ENCODE data around the gene A2M. TPM values are rescaled to one million over a fixed set of nuclear protein-coding genes. Genes with fewer than 3 reads are reported as not detected.

A2M gene
- total RNA-seq, 1 donor from 2014 or later = 124 TPM

- no peak for DNase-seq (ENCODE audit: low spot score)
Measured at GRCh38 chr12:9122091-9122609, 6.4 kb upstream of the A2M start.

GRCh38 chr12:9120487-9121184 lies 4.9 kb upstream of the A2M start:
- no peak for DNase-seq (ENCODE audit: low spot score)

DNA sequence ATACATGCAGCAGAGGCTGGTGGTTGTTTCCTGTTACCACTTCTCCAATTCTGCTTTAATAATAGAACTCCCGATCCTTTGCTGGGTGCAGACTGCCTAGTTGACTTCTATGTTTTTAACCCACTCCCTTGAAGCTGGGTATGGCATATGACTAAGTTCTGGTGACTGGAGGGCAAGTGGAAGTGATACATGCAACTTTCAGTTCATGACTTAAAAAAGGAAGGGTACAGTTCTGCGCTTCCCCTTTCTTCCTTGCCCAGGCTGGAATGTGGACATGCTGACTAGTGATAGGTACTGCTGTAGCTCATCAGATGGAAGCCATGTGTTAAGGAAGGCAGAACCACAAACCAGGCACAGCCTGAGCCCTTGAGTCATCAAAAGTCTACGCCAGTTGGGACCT lies 2.4 kb upstream of the A2M start:
- peak; percentile 57 for DNase-seq (ENCODE audit: low spot score)

DNA sequence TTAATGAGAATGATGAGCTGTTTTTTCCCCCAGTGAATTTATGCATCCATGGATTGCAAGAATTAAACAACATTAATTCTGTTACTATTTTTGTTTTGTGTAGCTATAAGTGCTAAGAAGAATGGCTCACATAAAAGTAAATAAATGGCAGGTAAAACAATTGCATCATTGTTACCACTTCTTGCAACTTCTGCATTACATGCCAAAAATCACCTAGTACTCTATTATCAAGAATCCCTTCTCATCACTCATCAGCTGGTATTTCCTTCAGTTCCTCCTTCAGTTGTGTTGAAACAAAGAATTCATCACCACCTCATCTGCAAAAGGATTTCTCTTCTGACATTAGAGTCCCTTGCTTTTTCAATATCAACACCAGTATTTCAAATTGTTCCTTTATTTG lies 773 bp downstream of the A2M start:
- no peak for DNase-seq (ENCODE audit: low spot score)

DNA sequence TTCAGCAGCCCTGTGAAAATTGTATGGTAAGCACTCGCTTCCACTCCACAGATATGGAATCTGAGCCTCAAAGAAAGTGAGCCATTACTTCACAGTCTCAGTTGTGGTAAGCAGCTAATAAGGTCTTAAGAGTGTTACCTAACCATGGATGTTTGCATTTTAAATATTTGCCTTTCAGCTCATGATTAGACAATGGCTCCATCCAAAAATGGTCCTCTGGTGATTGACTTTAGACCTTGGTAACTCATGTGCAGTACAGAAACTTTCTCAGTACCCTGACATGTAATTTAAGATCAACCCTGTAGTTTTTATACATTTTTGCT lies 1.8 kb downstream of the A2M start:
- no peak for DNase-seq (ENCODE audit: low spot score)

DNA sequence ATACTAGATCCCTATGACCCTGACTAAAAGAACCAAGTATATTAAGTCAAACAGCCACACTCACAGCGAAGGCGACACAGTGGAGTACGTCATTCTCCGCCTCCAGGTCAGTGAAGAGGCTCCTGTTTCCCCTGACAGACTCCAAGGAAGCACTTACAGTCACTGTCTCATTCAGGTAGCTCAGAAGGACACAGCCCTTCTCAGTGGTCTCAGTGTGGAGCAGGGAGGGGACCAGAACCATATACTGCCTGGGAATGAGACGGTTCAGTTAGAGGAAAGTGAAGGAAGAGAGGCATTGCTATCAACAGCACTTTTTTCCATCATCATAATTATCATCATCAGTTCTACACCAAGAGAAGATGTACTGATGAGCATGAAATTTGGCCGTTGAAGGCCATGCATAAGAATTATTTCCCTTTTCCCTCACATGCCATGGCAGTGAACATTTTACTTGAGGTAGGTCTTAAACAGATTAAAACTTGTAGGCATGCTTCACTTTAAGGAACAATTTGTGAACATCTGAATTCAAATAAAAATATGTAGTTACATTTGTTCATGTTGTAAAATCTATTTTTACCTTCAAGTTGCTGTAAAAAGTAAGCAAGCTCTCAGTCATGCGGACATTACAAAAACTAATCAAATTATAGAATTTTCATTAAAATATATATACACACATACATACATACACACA lies 2.3 kb downstream of the A2M start:
- no peak for DNase-seq (ENCODE audit: low spot score)

- DNase-seq (ENCODE audit: low spot score) = no peak
Measured at GRCh38 chr12:9112076-9112853, 3.5 kb downstream of the A2M start.

DNA sequence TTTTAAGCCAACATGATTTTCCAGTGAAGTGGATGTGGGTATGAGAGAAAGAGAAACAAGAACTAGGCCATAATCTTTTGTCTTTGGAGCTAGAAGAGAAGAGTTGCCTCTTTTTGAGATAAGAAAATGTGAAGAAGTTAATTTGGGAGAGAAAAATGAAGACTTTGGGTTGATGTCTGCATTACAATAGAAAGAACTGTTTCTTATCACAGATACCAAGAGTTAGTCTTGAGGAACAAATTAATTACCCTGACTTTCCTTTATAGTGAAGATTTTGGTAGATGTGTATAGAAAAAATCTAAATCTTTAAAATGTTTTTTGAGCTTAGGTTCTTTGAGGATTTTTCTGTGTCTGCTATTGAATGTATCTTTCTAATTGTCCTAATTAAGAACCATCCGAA lies 4.2 kb downstream of the A2M start:
- no peak for DNase-seq (ENCODE audit: low spot score)

DNA sequence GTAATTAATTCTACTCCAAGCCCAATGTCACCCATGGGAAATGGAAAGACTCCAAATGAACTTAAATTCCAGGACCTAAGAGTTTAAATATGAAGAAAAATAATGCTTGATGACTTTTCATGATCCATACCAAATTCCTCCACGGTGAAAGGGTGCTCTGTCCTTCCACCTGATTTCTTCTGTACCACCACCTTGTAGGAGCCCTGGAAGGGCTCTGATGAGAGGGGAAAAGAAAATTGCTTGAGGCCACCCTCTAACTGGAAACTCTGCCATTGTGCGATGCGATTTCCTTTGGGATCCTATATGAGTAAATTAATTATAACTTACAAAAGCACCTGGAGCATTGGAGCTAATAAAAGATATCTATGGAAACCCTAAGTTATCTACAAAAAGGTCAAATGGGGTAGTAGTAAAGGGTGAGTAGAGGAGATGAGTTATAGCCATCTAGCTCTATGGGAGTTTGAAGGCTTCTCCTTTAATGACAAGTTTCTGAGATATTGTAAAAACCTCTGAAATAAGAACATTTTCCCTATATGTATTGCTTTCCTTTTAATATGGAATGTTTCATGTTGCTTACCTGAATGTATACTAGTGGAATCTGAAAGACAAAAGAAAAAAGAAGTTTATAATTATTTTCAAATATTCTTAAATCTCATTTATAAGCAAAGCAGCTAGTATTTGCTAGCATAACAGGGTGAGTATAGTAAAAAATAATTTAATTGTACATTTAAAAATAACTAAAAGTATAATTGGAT lies 5.8 kb downstream of the A2M start:
- DNase-seq (ENCODE audit: low spot score) = no peak

DNA sequence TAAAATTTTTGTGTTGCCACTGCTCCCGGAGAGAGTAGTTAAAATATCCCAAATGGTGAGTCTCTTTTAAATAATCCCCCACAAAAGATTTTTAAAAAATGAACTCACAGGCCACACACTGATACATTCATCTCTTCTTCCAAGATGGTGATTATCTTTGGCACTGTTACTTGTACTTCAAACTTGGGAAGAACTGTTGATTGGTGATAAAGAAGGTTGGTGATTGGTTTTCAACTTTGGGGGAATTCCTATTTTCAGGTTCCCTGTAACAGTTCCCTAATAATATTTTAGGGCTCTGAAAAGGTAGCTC lies 6.6 kb downstream of the A2M start:
- no peak for DNase-seq (ENCODE audit: low spot score)

GRCh38 chr12:9108504-9109212 lies 7.1 kb downstream of the A2M start:
- no peak for DNase-seq (ENCODE audit: low spot score)

DNA sequence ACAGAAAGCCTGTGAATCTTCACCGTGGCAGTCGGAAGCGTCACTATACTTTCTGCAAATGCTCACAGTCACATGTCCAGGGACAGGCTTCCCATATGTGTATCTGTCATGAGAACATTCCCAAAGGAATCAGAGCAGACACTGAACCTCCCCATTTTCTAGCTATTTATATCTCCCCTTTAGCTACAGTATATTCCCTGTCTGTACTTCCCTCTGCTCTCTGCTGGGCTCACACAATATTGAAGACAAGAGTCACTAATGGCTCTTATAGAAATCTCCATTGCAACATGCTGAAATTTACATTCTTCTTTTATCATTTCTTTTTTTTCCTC lies 8.2 kb downstream of the A2M start:
- DNase-seq (ENCODE audit: low spot score) = no peak

DNA sequence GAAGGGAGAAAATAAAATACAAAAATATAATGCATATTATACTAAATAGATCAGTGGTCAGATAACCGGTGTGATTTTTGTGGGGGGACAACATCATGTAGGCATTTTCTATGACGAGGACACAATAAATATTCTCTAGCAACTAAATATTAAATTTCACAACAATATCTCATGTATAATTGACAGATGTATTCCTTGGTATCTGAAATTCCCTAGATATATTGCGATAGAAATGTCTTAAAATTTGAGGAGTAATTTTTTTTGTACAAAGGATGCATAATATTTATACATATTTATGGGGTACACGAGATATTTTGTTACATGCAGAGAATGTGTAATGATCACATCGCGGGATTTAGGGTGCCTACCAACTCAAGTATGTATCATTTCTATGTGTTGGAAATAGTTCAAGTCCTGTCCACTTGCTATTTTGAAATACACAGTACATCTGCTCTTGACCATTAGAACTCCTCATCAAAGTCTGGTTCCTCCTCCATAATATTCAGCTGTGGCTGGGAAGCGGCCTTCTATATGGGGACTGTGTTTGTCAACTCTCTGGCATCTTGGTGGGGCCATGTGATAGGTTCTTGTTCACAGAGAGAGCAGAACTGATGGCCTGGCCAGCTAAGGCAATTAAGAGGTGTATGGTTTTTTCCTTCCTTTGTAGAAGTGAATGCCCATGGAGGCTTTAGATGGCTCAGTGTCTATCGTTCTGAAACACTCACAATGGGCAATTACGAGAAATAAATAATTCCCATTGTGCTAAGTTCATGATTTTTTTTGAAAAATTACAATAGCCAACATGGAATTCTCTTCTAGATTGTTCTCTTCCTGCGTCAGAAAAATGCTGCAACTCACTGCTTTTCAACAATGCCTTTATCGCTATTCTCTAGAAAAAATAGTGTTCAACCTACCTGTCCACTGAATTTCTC lies 8.8 kb downstream of the A2M start:
- no peak for DNase-seq (ENCODE audit: low spot score)

DNA sequence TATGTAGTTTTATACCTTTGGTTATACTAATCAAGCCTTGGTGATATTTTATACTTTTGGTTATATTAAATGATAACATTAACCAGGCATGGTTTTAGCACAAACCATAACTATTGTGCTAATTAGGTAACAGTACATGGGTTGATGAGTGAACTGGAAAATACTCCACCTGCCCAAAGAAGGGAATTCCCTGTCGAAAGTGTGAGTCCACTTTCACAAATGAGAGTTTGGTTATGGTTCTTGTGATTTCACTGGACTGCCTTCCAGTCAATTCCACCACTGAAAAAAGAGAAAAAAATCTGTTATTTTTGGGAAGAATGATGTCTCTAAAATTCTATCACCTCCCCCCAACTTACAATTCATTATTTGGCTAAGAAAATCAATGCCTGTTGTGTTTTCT lies 9.7 kb downstream of the A2M start:
- DNase-seq (ENCODE audit: low spot score) = no peak

- DNase-seq (ENCODE audit: low spot score) = no peak
Measured at GRCh38 chr12:9104767-9105423, 10.8 kb downstream of the A2M start.

DNA sequence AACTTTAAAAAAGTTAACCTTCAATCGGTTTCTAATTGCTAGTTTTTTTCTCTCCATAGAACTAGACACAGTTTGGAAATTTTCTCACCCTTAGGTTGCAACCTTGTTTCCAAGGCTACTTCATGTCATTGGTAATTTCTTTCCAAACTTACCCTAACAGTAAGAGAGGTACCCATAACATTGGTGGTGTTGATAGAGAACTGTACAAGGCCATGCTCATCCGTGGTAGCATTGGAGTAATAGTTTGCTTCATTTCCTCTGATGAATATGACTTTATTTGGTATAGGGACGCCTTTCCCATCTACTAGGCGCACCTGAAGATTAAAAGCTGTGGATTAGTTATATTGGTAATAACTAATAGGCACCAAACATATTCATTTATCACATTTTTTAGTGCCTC lies 11.6 kb downstream of the A2M start:
- DNase-seq (ENCODE audit: low spot score) = no peak

DNA sequence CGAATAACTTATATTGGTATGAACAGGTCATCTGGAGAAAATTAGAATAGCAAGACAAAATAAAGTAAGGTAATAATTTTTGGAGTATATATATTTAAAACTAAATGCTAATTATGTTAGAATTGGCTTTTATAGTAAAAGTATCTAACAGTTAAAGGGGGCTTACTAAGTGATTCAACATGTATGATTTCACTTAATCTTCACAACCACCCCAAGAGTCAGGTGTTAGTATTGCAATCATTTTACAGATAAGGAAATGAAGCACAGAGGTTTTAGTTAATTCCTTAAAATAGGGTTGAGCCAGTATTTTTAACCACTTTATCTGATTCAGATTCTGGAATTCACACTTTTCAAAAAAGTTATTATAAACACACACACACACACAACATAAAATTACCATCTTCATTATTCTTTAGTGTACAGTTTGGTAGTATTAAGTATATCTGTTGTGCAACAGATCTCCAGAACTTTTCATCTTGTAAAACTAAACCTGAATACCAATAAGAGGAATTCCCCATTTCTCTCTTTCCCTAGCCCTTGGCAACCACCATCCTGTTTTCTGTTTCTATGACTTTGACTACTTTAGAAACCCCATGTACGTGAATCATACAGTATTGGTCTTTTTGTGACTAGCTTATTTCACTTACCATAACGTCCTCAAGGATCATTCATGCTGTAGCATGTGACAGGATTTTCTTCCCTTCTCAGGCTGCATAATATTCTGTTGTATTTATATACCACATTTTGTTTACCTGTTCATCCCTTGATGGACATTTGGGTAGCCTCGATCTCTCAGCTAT lies 12.5 kb downstream of the A2M start:
- no peak for DNase-seq (ENCODE audit: low spot score)

GRCh38 chr12:9101018-9101687 lies 14.6 kb downstream of the A2M start:
- DNase-seq (ENCODE audit: low spot score) = no peak
